HG02678 (cell line): ENCODE results near the gene SBF1.

Experiments used
- ATAC-seq: cut with Tn5 transposase; IDR thresholded peaks from one replicate; pipeline ENCODE4 v1.9.1; 2021; ENCODE audit warnings: mild to moderate bottlenecking, moderate library complexity; ENCODE audit not compliant: unreplicated experiment

The SBF1 gene

GRCh38 chr22:50485221-50486131, 10.6 kb upstream of the SBF1 start:
- no peak for ATAC-seq

GRCh38 chr22:50483977-50484853, 9.4 kb upstream of the SBF1 start:
- ATAC-seq, result no peak

GRCh38 chr22:50483556-50483955, 8.7 kb upstream of the SBF1 start:
- no peak for ATAC-seq

DNA sequence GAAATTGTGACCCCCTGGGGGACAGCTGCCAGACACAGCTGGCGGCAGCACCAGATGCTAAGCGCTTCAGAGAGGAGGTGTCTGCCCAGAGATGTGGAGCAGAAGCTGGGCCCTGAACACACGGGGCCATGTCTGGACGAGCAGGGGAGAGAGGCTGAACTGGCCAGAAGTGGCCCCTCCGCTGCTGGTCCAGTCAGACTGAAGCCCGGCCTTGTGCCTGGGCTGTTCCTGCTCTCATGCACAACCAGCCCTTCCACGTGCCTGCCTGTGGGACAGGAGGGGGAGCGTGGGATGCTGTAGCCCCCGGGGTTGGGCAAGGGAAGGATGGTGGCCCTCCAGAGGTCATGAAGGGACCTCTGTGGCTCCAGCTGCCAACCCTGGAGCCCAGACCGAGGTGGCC, 8.3 kb upstream of the SBF1 start:
- no peak for ATAC-seq

- no peak for ATAC-seq
Observed at GRCh38 chr22:50482107-50483074, 7.6 kb upstream of the SBF1 start.

DNA sequence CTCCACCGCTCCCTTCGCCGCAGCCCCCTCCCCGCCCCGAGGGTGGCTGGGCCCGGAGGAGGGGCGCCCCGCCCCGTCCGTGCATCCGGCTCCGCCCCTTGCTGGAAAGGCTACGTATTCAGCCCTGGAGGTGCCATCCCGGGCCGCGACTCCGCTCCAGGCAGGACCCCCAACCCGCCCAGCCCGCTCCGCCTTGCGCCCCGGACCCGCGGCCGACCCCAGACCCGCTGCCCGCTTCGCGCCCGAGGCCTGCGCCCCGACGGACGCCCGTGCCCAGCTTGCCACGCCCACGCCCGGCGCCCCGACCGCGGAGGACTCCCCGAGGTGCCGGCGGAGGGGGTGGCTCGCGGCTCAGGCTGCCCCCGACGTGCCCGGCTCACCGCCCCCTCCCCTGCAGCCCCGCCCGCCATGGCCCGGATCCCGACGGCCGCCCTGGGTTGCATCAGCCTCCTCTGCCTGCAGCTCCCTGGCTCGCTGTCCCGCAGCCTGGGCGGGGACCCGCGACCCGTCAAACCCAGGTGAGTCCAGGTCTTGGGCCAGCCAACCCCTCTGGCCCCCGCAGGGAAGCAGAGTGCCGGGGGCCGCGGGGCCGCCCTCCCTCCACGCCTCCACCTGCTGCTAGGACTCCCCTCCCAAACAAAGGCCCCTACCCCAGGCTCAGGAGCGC, 6.7 kb upstream of the SBF1 start, which contains the start of gene ADM2:
Gene ADM2 (plus strand): TSS at position 104 of the 667 bp plus-strand sequence. CDS start 305 bp downstream, at position 409.
- ATAC-seq, result no peak

GRCh38 chr22:50481045-50481439, 6.2 kb upstream of the SBF1 start:
- no peak for ATAC-seq

- no peak for ATAC-seq
Observed at GRCh38 chr22:50479721-50480120, 4.9 kb upstream of the SBF1 start.

DNA sequence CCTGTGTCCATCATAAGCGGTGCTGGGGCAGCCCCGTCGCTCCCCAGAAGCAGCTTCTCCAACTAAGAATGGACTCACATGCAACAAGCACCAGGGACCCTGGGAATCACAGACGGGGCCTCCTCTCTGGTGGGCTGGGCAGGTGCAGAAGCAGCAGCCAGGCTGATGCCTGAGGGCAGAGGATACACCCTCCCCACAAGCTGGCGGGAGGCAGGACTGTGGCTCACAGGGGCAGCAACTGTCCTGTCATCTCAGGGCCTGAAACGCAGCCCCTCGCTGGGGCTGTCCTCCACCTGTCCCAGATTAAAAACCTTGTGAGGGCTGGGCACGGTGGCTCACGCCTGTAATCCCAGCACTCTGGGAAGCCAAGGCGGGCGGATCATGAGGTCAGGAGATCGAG, 3.1 kb upstream of the SBF1 start:
- no peak for ATAC-seq

DNA sequence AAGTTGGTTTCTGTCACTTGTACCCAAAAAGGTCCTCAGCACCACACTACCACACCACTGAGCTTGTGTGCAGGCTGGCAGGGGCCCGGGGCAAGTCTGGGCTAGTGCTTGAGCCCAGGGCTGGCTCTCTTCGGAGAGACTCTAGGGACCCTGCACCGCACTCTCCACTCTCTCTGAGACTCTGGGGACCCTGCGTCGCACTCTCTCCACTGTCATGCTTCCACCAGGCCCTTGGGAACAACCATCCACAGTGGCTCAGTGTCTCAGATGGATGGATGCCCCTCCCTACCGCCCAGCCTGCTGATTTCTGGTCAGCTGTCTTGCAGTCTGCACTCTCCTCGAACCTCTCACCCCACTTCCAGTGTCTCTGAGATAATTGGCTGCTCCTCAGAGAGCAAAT, 2.0 kb upstream of the SBF1 start:
- ATAC-seq, result no peak

- no peak for ATAC-seq
Observed at GRCh38 chr22:50475652-50476002, 792 bp upstream of the SBF1 start.

GRCh38 chr22:50473855-50474671, 772 bp downstream of the SBF1 start:
- no peak for ATAC-seq

- ATAC-seq, result no peak
Observed at GRCh38 chr22:50473088-50473487, 1.7 kb downstream of the SBF1 start.

GRCh38 chr22:50471962-50472361, 2.9 kb downstream of the SBF1 start:
- no peak for ATAC-seq

GRCh38 chr22:50471197-50471847, 3.5 kb downstream of the SBF1 start:
- no peak for ATAC-seq

DNA sequence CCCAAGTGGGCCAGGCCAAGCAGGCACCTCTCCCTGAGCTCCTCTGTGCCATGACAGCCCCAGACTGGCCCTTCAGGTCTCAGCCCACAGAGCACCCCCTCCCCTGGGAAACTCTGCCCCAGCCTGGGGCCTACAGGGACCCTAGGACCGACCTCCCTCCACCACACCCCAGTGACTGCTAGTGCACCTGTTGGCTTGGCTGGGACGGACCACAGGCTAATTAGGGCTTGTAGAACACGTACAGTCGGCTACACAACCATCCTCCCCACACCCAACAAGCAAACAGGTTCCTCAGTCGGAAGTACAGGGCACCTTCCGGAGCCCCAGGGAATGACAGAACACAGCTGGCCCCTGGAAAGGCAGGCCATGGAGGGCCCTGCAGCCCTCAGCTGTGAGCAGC, 4.3 kb downstream of the SBF1 start:
- no peak for ATAC-seq

DNA sequence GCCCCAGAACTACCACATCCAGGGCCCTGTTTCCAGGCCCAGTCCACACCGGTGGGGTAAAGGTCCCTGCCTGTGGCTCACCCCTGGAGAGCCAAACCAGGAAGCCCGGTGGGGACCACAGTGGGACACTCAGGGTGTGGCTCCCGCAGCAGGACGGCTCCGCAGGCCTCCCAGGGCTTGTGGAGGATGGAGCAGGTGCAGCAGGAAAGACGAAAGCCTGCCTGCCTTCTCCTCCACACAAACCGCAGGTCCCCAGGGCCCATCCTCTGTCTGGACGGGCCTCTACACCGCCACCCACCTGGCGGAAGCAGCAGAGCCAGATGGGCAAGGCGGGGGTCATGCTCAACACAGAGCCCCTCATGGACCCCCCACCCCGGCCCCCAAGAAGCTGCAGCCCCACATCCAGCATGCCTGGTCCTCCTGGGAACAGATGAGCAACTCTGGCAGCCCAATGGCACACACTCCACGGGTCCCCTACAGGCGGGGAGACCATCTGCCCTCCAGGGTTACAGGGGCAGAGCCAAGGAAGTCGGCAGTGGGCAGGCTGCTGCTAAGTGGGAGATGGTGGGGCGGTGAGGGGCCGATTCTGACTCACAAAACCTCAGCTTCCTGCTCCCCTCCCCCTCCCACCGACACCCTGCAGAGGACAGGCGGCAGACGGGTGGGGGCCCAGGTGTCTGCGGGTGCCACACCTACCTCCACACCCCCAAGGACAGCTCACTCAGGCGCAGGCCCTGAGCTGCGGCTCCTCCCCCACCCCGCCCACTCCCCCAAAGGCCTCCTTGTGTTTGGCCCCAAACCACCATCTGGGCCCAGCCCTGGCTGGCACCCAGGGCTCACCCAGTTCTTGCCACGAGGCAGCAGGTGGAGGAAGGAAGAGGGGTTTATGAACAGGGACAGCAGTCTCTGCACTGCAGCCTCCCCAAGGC, 5.2 kb downstream of the SBF1 start:
- peak; percentile 64 for ATAC-seq

DNA sequence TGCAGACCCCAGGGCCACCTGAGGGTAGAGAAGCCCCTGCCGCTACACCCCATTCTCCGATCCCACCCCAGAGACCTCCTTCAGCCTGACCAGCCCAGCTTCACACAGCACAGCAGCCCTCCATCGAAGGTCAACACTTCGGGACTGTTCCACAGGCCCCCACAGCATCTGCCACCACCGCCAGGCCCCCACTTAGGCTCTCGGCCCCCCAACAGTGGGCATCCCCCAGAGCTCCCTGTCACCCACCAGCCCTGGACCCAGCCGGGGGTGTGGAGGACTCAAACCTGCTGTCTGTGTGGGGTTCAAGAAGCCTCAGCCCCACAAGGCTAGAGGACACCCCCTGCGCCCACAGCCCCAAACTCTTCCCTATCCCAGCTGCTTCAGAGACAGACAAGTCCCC, 6.2 kb downstream of the SBF1 start:
- ATAC-seq, result no peak
